SKM-1 treated with dmso at 0.1 percent for 144 hours (cell line): ENCODE data around the gene BLACAT1.

ENCODE experiments used
- DNase-seq: peaks from one replicate; lab custom pipeline; 2025; ENCODE audit not compliant: unreplicated experiment; lab: John Stamatoyannopoulos, UW

BLACAT1 gene

GRCh38 chr1:205455581-205456382, at the start of gene BLACAT1:
Gene BLACAT1, minus strand, starts transcription at chr1:205456045.
- DNase-seq, result no peak

DNA sequence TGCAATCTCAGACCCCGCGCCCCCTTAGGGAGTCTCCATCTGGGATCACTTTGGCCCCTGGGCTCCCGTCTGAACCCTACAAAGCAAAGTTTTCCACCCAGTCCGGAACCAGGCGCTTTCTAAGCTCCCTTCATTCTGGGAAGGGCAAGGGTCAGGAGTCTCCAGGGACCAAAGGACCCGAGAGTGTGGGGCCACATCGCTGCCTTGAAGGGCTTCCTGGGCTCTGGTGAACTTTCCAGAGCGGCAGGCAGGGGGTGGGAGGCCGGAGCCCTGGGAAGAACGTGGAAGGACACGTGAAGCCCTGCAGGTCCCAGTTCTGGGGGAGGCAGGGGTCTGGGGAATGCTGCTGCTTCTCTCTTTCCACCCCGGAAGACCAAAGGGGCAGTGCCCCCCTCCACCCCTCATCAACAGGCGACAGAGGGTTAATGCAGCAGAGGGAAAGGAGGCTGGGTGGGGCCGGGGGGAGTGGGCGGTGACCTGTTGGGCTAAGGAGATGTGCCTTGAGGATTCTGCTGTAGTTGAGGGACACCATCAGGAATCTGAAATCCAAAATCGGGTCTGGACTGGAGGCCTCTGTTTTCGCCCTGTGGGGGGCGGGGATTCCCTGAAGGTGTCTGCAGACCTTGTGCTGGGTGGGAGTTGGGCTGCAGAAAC, 49.4 kb upstream of the BLACAT1 start:
- no peak for DNase-seq

GRCh38 chr1:205504311-205505075, 48.6 kb upstream of the BLACAT1 start, which contains the start of gene CDK18:
Gene CDK18, plus strand, starts transcription at chr1:205504669. Its CDS starts 18,499 bp downstream, at chr1:205523168.
- DNase-seq, result peak; percentile 80

DNA sequence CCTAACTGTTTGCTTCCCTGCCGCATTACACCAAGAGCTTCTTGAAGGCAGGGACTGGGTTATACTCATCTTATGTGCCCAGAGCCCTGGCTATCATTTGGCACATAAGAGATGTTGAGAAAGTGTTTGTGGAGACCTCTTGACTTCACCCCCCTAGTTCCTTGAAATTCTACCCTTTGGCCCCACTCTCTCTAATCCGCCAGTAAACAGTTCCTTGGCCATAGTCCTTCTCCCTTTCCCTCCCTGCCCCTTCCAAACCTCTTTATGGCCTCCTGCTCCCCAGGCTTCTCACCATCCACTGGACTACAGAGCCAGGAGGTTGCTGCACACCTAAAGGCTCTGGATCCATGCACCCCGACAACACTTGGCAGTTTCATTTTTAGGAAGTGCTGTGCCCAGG, 47.1 kb upstream of the BLACAT1 start:
- DNase-seq, result no peak

DNA sequence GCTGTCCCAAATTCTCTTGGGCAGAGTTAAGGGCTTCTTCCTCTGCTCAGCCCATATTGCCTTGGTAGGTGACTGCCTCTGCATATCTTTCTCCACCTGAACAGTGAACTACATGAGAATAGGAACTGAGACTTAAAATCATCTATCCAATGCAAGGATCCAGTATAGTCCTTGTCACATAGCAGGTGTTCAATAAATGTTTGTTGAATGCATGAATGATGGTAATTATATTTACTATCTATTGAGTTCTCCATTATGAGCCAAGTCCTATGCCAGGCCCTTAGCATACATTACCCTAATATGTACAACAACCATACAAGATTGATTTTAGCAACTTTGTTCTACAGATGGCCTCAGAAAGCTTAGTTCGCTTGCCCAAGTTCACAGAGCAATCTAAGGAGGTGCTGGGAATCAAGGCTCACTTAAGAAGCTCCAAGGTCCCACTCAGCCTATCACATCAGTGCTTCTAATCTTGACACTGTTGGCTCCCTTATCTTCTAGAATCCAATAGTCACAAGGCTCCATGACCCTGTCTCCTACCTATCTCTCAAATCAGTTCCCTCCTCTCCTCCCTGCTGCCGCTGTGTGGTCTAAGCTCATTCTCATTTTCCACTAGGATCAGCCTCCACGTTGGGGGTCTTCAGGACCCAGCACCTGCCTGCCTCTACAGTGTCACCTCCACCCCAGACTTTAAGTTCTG, 46.4 kb upstream of the BLACAT1 start:
- DNase-seq, result no peak

- no peak for DNase-seq
Measured at GRCh38 chr1:205500240-205501233, 44.7 kb upstream of the BLACAT1 start.

DNA sequence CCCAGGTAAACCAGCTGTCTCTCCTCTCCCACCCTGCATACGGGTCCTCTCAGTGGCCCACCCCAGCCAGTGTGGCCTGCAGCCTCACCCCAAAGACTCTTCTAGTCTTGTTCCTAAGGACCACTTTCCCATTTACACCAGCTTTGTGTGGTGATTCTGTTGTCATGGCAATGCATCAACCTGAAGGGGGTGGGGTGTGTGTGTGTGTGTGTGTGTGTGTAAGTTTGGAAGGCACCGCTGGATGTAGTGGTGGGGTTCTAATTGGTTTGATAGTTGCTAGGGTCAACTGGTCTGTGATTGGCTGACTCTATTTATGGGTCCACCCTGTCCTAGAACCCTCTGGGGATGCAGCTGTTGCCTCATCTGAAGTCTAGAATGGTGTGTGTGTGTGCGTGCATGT, 43.9 kb upstream of the BLACAT1 start:
- no peak for DNase-seq

- DNase-seq, result no peak
Measured at GRCh38 chr1:205497351-205497750, 41.5 kb upstream of the BLACAT1 start.

- DNase-seq, result no peak
Measured at GRCh38 chr1:205496661-205497060, 40.8 kb upstream of the BLACAT1 start.

DNA sequence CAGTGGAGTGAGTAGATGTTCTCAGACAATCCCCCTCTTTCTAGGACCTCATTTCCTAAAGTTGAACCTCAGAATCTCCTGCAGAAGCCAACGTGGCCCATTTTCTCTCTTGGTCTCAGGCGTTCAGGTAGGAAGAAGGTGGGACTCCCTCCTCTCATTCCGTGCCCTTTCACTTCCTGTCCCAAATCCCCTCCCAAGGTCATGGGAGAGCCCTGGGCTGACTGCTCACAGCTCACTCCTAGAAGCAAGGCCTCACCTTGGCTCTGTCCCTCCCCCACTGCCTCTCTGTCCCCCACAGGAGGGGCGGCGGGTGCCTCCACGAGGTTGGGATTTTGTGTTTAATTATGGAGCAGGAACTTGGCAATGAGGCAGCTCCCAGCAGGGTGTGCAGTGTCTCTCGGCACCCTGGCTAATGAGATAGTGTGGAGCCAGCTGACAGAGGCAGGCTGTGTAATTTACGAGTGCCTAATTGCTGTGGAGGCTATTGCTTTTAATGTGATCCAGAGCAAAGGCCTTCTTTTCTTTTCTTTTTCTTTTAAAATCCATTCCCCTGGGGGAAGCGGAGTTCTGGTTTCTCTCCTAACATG, 39.5 kb upstream of the BLACAT1 start:
- DNase-seq, result no peak

- no peak for DNase-seq
Measured at GRCh38 chr1:205494115-205494514, 38.3 kb upstream of the BLACAT1 start.

DNA sequence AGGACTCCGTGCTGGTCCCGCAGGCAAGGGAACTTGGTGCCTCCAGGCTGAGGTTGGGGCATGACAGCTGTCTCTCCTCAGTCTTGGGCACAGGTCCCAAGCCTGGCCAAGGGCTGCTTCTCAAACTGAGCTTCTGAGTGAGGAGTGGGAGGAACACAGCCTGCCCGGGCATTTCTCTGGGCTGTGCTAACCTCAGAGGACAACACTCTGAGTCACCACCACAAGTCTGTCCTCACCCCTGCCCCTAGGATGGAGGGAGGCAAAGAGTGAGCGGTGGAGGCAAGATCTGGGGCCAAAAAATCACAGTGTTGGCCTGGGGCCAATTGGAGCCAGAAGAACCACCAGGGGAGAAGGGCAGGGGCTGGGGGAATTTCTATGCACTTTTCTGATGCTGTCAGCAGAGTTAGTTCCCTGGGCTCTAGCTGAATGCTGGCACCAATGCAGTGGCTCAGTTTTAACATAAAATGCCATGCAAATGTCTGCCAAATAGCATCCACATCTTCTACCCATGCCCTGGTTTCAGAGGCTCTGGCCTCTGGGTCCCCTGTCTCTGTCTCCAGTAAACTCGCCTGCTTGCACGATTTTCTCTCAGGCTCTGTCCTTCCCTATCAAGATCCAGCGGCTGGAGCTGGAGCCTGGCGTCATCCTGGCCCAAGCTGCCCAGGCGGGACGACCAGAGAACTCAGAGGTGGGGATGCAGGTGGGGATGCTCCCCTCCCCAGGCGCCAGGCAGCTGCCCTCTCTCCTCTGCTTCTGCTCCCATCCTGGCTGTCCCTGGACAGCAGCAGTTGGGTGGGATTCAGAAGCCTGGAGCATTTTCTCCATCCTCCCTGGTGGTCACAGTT, 37.6 kb upstream of the BLACAT1 start:
- peak; percentile 24 for DNase-seq

DNA sequence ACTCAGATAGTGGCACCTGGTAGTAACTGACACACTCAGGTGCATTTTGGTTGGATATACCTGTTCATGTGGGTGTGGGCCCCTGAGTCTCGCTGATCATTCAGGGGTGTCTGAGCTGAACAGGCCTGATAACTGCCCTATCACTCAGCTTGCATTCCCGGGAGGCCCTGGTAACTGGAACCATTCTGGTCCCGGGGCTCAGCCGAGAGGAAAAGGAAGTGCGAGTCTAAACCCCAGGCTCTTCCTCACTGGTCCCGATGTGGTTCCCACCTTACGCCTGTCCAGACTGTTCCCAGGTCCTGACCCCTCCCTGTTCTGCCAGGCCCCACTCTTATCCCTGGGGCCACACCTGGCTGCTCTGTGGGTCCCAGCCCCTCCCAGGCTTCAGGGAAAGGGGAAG, 36.9 kb upstream of the BLACAT1 start:
- no peak for DNase-seq

DNA sequence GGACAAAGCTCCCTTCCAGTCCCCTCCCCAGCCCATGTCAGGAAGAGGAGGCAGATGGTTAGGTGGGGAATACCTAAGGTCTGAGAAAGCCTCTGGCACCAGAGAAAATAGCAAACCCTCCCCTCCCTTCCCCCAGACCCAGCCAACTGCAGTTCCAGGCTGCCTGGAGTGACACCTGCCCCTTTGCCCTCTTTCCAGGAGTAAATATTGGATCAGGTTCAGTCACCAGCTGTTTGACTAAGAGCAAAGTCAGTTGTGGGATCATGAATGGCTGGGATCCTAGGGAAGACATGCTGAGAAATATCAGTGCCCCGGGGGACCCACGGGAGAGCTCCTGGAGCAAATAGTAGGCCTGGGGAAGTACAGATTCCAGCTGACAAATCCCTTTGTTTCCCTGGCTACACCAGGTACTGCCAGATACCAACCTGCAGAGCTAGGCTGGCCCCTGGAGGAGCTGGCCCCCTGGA, 36.4 kb upstream of the BLACAT1 start:
- DNase-seq, result no peak

GRCh38 chr1:205491794-205492193, 35.9 kb upstream of the BLACAT1 start:
- DNase-seq, result no peak

DNA sequence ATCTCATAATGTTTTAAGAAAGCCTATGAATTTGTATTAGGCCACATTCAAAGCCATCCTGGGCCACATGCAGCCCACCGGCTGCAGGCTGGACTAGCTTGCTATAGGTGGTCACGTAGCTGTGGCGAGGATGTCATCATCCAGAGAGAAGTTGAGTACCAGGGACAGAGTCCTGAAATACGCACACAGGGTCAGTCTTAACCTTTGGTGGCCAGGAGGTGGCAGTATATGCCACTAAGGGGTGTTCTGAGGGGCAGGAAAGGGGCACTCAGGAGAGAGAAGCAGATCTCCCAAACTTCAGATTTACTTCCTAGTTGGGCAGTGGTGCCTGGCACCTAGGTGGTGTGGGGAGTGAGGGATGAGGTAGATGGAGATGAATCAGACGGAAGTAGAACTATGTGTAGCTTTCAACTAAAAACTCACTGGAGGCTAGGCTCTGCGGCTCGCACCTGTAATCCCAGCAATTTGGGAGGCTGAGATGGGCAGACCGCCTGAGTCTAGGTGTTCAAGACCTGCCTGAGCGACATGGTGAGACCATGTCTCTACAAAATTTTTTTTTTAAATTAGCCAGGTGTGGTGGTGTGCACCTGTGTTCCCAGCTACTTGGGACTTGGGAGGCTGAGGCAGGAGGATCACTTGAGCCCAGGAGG, 32.4 kb upstream of the BLACAT1 start:
- peak; percentile 81 for DNase-seq

DNA sequence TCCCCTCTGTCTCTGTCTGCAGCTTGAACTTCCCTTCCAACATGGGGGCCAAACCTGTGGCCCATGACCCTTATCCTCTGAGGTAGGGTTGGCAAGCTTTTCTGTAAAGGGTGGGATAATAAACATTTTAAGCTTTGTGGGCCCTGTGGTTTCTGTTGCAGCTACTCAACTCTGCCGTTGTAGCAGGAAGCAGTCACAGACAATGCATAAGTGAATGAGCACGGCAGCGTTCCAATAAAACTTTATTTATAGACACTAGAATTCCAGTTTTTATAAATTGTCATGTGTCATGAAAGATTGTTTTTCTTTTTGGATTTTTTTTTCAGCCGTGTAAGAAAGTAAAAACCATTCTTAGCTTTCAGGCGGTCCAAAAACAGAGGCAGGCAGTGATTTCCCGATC, 30.4 kb upstream of the BLACAT1 start:
- DNase-seq, result no peak
